GM19452 (cell line): Measurements from ENCODE around the gene DNAH17.

ENCODE experiments used
- ATAC-seq: cut with Tn5 transposase; IDR thresholded peaks from one replicate; pipeline ENCODE4 v1.9.1; 2021; ENCODE audit not compliant: unreplicated experiment

The DNAH17 gene

GRCh38 chr17:78433780-78434335 is 143.3 kb downstream of the DNAH17 start:
- ATAC-seq = no peak

GRCh38 chr17:78433013-78433727 is 144.0 kb downstream of the DNAH17 start:
- no peak for ATAC-seq

GRCh38 chr17:78432226-78433012 is 144.8 kb downstream of the DNAH17 start:
- no peak for ATAC-seq

- no peak for ATAC-seq
Measured at GRCh38 chr17:78431692-78431958, 145.6 kb downstream of the DNAH17 start.

GRCh38 chr17:78430892-78431691 is 146.1 kb downstream of the DNAH17 start:
- no peak for ATAC-seq

- no peak for ATAC-seq
Measured at GRCh38 chr17:78429618-78429995, 147.6 kb downstream of the DNAH17 start.

- ATAC-seq = no peak
Measured at GRCh38 chr17:78428836-78429617, 148.2 kb downstream of the DNAH17 start.

- ATAC-seq = no peak
Measured at GRCh38 chr17:78428025-78428575, 149.1 kb downstream of the DNAH17 start.

GRCh38 chr17:78427140-78427539 is 150.1 kb downstream of the DNAH17 start:
- no peak for ATAC-seq

- no peak for ATAC-seq
Measured at GRCh38 chr17:78426293-78426879, 150.8 kb downstream of the DNAH17 start.

GRCh38 chr17:78425429-78425828 is 151.8 kb downstream of the DNAH17 start:
- ATAC-seq = no peak

GRCh38 chr17:78423961-78424675 is 153.1 kb downstream of the DNAH17 start:
- ATAC-seq = no peak

GRCh38 chr17:78422872-78423588 is 154.2 kb downstream of the DNAH17 start:
- ATAC-seq = no peak

GRCh38 chr17:78422267-78422605 is 155.0 kb downstream of the DNAH17 start:
- ATAC-seq = no peak

GRCh38 chr17:78421534-78422266 is 155.5 kb downstream of the DNAH17 start:
- no peak for ATAC-seq

GRCh38 chr17:78421084-78421533 is 156.1 kb downstream of the DNAH17 start:
- no peak for ATAC-seq

- ATAC-seq = no peak
Measured at GRCh38 chr17:78419970-78420815, 157.0 kb downstream of the DNAH17 start.
